Skeletal muscle cell (primary cell): ENCODE data around the gene PDE4D.

Source experiments
- DNase-seq: peaks from one replicate; pipeline ENCODE4 v3.0.0-alpha.2; 2010; ENCODE audit warnings: low read depth
- H3K4me3 ChIP-seq: 2 replicates; pipeline ENCODE4 v1.5.1; 2011; ENCODE audit warnings: low read depth, mild to moderate bottlenecking, control low read depth, low read length, moderate library complexity

The PDE4D gene

DNA sequence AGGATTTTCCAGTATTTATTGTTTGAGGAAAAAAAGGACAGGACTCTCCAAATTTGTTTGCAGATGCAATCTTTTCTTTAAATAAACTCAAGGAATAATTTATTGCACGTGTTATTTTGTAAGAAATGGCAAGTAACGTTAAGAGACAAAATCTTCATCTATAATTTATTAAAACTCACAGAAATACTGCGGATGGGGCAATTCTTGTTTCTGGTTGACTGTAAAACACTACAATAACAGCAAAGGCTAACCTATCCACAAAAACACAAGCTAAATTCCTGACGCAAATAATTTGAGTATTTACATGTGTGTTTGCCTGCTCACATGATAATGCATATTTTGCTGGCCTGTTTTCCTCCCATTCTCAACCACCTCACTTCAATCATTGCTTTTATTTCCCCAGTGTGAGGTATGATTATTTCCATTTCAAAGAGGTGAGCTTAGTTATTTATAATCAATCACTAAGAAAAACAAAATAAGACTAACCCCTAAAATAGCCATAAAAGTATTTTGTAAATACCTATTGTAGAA, 619.4 kb downstream of the PDE4D start:
- no peak overlapping the region for H3K4me3 ChIP-seq
- no peak for DNase-seq

DNA sequence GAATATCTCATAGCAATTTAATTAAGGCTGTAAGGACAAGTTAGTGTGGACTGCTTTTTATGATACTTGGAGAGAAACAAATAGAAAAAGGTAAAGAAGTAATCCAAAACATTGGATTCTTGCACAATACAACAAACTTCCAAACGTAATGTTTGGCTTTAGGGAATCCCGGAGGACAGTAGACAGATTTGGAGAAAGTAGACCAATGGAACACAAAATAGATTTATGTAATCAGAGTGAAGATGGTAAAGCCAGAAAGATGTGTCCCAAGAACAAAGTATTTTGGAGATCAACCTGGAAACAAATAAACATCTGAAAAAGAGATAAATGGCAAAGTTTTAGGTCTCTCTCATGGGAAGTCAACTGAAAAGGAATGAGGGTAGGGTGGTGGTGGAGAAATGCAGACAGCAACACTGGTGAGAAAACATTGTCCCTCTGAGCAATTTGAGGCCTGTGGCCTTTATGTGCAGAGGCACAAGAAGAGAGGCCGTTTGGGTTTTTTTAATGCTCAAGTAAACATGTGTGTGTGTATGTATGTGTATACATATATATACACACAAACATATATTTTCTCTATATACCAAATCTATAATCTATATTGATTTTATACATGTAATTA, 620.6 kb downstream of the PDE4D start:
- no peak for DNase-seq
- no peak overlapping the region for H3K4me3 ChIP-seq

DNA sequence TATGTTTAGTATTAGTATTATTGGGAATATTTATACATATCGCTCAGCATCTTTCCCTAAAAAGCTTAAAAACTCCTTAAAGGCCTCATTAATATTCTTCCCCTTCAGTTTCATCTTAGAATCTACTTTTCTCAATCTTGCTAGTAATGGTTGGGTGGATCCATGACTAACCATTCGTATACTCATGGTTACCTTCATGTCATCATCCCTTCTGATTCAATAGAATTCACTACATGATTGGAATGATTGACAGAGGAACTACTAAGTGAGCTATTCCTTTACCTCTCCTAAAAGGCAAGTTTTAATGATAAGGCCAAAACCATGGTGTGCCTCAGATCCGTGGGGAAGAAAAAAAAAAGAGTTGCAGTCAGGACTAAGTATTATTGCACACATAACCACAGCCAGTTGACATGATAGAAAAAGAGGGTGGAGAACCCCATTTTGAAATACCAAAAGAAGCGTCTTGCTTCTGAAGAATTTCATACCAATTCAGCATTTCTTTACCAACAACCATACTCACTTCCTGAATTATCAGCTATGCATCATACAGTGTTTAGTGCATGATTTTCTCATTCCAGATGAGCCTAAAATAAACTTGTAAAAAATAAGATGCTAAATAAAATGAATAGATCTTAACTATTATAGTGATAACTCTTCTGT, 624.6 kb downstream of the PDE4D start:
- no peak for DNase-seq
- no peak overlapping the region for H3K4me3 ChIP-seq

DNA sequence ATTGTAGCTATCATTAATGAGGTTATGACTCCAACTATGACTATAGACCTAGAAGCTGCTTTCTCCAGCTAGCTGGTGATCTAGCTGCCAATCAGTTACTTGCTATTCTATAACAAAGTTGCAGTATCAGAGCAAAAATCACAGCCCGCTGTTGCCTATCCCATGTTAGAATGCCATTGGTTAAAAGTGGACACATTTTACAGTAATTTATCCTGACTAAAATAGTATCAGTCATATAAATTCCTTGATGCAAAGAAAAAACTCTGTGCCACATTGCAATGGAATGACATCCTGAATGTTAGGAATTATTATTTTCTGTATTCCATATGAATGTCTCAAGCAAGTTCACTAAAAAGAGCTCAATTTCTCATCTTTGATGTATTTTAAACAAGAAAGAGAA, 626.5 kb downstream of the PDE4D start:
- no peak for DNase-seq
- H3K4me3 ChIP-seq = no peak overlapping the region

DNA sequence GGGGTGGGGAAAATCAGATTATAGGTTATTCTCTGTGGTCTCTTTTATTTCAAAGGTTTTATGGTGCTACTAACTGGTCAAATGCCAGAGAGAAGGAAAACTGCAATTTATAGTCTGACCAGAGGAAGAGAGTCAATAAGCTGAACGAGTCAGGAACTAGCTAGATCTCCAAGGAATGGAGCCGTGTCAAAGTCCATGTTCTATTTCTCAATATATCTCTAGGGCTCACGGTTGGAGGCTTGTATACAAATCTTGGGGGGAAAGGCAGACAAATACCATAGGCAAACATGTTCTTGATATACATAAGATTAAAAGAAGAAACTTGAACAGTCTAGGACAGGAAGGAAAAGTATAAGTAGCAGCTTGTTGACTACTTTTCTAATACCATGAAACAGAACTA, 627.1 kb downstream of the PDE4D start:
- H3K4me3 ChIP-seq = no peak overlapping the region
- no peak for DNase-seq

DNA sequence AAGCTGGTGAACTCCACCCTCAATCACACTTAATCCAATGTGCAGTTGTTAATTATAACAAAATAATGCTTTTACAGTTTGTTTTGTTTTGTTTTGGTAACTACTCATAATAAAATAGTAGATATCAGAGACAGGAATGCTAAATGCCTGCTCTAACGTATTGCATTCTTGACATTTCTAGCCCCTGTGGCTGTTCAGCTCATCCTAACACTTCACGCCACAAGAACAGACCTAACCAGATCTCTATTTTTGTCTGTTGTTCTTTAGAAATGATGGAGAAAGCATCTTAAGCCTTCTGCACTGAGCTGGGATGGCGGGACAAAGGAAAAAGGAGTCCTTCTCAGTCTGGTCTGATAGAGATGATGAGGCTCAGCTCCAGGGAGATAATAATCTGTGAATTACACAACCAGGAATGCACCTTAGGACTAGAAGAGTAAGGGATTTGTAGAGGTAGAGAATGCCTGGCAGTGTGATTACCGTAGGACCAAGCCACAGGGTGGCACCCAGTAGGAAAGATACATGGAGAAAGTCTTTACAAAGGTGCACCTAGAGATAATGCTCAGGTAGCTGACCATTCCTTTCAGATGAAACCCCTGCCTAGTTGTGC, 628.8 kb downstream of the PDE4D start:
- H3K4me3 ChIP-seq = no peak overlapping the region
- DNase-seq = no peak

DNA sequence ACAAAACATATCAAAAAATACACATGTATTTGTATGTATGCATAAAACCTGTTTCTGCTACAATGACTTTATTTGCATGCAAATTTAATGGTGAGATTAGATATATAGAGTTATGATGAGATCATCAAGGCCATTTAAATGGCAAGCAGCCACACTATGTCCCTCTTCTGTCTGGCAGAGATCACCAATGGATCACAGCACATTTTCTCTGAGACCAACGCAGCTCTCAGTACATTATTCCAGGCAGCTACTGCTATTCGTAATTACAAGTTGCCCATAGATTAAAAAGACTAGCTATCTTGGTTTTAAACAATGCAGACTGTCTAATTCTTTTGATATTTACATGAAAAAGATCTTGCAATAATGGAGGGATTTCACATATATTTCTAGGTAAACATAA, 629.5 kb downstream of the PDE4D start:
- H3K4me3 ChIP-seq = no peak overlapping the region
- DNase-seq = no peak

DNA sequence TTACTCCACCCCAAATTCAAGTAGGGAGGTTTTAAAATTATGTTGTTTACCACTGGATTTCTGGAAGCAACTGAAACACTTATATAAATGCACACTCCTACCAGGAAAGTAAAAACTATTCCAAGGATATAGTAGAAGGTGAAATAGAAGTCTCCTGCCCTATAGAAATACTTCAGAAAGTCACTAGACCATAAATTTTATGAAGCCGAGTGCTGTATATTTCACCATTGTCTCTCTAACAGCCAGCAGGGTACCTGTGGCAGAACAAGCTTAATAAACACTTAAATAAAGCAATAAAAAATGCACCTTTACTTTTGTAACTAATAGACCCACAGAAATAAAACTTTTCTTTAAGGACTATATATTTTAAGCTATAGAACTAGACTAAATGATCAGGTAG, 631.6 kb downstream of the PDE4D start:
- DNase-seq = no peak
- no peak overlapping the region for H3K4me3 ChIP-seq

DNA sequence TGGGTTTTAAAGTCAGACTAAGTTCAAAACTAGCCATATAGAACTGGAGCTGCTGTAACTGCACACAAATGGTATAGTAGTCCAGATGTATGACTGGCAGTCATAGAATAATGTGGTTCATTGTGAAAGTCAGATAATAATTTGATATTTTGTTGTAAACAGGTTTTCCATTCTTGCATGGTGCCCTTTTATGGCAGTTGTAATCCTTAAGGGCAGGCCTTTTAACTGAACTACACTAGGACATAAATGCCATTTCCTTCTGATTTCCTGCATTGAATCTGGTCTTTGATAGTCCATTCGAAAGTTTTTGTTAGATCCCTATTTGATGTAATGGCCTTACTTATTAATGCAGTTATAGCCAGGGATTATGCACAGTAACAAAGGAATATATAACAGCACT, 632.6 kb downstream of the PDE4D start:
- no peak for DNase-seq
- H3K4me3 ChIP-seq = no peak overlapping the region

DNA sequence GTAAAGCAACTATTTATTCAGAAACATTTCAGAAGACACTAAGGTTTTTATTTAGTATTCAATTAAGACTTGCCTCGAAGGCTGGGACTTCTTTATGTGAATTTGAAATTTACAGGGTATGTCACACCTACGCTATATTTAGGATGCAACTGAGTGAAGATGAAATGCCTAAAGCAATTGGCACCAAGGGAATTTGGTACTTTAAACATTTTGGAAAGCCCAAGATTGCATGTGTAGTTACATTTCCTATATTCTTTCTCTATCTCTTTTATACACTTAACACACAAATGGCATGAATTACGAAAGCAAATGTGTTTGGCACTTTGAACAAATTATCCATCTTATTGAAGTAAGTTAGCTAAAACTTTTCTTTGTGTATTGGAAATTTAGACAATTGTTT, 633.3 kb downstream of the PDE4D start:
- no peak overlapping the region for H3K4me3 ChIP-seq
- no peak for DNase-seq

DNA sequence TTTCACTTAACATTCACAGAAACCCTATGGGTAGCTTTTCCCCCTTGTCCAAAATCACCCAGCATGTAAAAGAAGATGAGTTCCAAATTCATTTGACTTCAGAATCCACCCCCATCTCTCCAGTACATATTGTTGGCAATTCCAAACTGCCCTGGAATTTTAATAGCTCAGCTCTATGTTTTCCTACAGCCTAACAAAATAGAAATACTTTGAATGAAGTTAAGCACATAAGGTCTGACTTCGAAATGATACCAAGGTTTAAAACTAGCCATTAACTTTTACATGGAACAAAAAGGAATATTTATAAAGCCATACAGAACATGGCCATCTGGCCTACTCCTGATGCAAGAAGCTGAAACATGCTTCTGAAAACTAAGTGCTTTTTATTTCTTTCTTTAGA, 634.3 kb downstream of the PDE4D start:
- H3K4me3 ChIP-seq = no peak overlapping the region
- DNase-seq = no peak

DNA sequence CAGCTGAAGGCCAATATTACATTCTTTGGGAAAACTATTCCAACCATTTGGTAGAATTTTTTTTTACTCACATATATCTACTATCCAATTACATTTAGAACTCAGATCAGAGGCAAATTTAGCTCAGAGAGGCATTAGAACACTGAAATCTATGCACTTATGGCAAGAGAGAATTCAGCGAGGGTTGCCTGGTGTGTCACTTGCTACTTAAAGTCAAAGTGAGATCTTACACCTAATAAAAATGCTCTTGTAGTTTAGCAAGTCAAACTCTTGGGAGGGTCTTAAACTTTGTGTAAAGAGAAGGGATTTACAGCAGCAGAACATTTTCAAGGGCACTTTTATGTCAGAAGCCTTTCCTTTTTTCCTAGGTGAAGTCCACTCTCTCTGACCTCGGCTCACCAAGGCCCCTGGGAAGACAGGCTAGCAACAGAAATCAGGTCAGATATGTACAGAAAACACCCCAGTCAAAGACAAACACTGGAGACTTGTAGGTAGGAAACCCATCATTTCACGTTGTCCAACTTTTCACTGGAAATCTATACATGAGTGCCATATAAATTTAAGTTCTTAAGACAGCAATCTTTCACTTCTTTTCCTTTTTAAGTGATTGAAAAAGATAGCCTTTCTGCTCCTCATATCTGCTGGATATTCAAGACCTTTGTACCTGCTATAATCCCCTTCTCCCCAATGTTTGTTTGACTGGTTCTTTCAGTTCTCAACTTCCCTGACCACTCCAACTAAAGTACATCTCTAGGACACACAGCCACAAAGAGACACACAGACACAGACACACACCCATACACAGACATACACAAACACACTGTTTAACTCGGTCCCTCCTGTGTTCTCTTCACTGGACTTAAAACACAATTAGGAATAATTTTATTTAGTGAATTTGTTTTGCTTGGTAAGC, 635.8 kb downstream of the PDE4D start:
- no peak for DNase-seq
- H3K4me3 ChIP-seq = no peak overlapping the region

DNA sequence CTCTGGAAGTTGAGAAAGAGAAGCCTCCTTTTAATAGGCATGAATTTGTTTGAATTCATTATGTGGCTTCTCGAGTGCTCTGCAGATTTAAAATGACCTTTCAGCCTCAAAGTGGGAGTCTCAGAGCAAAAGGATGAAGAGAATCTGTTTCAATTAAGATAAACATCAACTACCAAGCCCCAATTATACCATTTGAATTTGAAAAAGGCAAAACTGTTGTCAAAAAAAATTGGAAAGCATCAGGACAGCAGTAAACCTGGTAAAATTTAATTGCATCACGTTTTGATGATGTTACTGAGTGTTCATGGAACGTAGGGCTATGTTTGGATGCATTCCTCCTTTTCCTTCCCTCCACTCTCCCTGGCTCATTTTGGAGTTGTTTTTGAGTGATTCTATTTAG, 637.2 kb downstream of the PDE4D start:
- no peak overlapping the region for H3K4me3 ChIP-seq
- DNase-seq = no peak

DNA sequence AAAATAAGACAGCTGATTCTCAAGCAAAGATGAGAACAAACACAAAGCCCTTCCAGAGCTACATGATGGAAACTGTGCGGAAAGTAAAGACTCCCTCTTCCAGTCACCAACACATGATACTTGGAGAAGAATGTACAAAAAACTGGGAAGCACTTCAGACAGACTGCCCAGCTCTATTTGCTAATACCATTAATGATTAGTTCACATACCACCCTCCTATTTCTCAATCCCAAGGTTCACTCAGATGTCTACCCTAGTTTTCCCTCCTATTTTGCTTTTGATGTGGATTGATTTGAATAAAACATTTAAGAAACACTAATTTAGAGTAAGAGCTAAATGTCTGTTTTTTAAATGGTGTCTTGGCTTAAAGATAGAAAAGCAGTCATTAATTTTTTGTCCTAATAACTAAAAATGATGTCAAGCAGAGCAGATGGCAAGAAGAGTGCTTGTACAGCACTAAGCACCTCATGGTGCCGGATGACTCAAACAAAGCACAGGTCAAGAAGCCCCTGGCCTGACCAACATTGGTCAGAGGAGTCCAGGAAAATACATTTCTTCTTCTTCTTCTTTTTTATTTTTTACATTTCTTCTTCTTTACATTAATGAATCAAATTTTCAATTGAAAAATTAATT, 639.4 kb downstream of the PDE4D start:
- no peak for DNase-seq
- H3K4me3 ChIP-seq = no peak overlapping the region

DNA sequence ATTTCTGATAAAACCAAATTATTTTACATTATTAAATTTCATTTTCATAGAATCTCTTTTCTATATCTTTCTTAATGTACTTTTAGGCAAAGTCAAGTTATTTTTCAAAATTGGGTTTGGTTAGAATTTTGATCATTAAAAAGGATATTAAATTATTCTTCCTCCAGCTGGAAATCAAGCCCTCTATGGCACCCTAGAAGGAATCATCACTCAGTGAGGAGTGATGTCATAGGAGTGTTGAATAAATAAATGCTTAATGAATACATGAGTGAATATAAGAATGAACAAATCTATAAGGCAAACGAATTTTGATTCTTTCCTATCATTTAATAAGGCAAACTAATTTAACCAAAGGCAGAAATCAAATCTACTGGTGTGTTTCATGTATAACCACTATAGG, 639.9 kb downstream of the PDE4D start:
- no peak overlapping the region for H3K4me3 ChIP-seq
- no peak for DNase-seq

DNA sequence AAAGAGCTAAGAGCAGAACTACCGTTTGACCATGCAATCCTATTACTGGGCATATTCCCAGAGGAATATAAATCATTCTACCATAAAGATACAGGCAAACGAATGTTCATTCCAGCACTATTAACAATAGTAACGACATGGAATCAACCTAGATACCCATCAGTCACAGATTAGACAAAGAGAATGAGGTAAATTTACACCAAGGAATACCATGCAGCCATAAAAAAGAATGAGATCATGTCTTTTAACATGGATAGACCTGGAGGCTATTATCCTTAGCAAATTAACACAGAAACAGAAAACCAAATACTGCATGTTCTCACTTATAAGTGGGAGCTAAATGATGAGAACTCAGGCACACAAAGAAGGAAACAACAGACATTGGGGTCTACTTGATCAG, 641.9 kb downstream of the PDE4D start:
- no peak overlapping the region for H3K4me3 ChIP-seq
- DNase-seq = no peak

DNA sequence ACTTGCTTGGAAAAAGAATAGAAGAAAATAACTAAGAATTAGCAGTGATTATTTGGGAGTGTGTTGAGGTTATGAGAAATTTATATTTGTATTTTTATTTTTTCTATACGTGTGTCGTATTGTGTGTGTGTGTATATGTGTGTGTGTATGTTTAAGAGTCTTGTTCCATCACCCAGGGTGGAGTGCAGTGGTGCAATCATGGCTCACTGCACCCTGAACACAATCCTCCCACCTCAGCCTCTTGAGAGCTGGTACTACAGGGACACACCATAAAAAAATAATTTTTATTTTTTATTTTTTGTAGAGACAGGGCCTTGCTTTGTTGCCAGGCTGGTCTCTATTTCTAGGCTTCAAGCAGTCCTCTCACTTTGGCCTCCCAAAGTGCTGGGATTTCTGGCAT, 643.8 kb downstream of the PDE4D start:
- no peak for DNase-seq
- H3K4me3 ChIP-seq = no peak overlapping the region

DNA sequence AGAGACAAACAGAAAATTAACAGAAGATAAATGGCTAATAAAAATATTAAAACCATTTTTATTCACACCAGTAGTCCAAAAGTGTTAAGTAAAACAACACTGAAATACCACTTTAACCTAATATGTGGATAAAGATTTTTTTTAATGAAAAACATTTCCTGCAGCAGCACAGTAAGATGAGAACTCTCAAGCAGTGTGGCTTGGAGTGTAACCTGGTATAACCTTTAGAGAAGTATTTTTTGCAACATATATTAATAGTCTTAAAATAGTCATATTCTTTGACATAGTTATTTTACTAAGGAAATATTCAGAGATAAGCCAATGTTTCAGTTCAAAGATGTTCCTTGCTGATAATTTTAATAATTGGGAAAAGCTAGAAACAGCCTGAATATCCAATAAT, 644.4 kb downstream of the PDE4D start:
- DNase-seq = no peak
- H3K4me3 ChIP-seq = no peak overlapping the region

DNA sequence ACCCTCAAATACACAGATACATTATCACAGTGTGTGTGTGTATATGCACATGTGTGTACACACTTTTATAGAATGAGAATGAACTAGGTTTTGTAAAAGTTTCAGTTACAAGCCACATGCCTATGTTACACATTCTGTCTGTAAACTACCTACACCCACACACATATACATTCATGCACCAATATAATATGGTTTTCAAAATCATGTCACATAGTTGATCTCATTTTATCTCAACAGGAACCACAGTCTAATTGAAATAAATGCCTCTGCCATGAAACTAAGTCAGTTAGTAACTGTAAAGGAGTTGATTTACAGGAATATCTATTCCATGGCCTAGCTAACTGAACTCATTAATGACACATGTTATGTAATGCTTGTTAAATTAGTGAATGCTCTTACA, 646.6 kb downstream of the PDE4D start:
- no peak overlapping the region for H3K4me3 ChIP-seq
- DNase-seq = no peak
